ENCODE data around the gene BNC2. TPM values are rescaled to one million over a fixed set of nuclear protein-coding genes. Genes with fewer than 3 reads are reported as not detected.

Gene BNC2
- total RNA-seq, 6 experiments from 2014 or later = 19.0 to 28.7 (median 25.4) TPM

DNA sequence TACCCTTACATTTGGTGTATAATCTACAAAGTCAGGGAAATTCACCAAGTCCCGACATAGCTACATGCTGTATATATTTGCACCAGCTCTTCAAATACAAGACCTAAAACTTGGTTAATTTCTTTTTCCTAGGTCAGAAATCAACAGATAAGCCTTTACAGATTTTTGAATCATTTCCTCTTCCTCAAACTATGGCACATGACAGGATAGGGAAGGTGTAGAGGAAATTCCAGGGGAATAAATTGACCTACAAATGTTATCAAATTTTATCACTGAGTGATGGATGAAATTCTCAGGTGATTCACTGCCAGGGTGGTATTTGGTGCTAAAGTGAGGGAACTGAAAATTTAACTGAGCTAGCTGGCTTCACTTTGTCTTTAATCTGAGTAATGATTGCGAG lies 360.0 kb downstream of the BNC2 start:
- Mint-ChIP-seq H3K4me1 (ENCODE audit: low read depth) (peaks cover 59% of the 10 kb centered on the region), H3K27ac (peak overlapping the region; percentile 56; the same call in 1 of the 2 replicates)

DNA sequence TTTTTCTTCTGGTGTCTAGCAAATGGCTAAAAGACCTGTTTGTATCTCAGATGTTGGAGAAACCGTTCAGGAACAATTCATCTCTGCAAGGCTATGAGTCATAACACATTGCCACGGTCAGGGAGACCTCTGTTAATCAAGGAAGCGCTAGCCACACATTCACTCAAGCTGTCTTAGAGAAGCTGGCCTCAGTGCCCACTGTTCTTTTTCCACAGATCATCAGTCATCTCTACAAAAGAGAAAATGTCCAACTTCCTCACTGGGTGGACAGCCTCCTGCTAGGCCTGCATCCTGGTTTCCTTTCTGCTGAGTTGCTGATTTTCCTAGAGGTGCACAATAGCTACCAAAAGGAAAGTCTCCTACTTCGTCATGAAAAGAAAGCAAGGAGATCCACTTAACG lies 360.5 kb downstream of the BNC2 start:
- peak; percentile 41 for DNase-seq
- Mint-ChIP-seq H3K27ac (peak overlapping the region; percentile 56), H3K27me3 (ENCODE audit: insufficient read depth) (no peaks in the 10 kb centered on the region), H3K4me3 (no peak overlapping the region; the same call in 1 of the 2 replicates), H3K36me3 (ENCODE audit: low read depth) (peaks cover 12% of the 10 kb centered on the region), H3K4me1 (ENCODE audit: low read depth) (peaks cover 59% of the 10 kb centered on the region), H3K9me3 (no peaks in the 10 kb centered on the region)
- TF ChIP-seq, protein P1, sequence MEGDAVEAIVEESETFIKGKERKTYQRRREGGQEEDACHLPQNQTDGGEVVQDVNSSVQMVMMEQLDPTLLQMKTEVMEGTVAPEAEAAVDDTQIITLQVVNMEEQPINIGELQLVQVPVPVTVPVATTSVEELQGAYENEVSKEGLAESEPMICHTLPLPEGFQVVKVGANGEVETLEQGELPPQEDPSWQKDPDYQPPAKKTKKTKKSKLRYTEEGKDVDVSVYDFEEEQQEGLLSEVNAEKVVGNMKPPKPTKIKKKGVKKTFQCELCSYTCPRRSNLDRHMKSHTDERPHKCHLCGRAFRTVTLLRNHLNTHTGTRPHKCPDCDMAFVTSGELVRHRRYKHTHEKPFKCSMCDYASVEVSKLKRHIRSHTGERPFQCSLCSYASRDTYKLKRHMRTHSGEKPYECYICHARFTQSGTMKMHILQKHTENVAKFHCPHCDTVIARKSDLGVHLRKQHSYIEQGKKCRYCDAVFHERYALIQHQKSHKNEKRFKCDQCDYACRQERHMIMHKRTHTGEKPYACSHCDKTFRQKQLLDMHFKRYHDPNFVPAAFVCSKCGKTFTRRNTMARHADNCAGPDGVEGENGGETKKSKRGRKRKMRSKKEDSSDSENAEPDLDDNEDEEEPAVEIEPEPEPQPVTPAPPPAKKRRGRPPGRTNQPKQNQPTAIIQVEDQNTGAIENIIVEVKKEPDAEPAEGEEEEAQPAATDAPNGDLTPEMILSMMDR (IDR thresholded peaks at IDR 0.05) = no peak

More for the DNA sequence above, 360.0 kb downstream of the BNC2 start:
- H3K9me3 Mint-ChIP-seq = no peaks in the 10 kb centered on the region
- no peak for DNase-seq
- no peak overlapping the region for H3K4me3 Mint-ChIP-seq
- peaks cover 12% of the 10 kb centered on the region for H3K36me3 Mint-ChIP-seq (ENCODE audit: low read depth)
- TF ChIP-seq, protein P1 (IDR thresholded peaks at IDR 0.05) = no peak
- no peaks in the 10 kb centered on the region for H3K27me3 Mint-ChIP-seq (ENCODE audit: insufficient read depth)

DNA sequence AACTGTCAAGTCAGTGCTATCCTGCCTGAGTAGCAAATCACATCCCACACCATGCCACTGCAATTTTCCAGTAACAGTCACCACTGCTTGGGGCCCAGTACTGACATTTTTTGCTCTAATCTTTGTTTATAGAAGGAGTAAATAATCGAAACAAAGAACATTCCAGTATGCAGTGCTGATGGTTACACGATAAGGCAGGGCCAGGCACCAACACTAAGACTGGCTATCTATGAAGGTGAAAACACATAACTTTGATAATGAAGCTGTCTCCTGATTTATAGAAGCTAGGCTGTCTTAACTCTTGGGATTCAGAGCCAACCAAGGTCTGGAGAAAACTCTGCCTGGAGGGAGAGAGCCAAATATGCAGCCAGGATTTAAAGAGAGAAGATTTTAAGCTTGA lies 365.3 kb downstream of the BNC2 start:
- peak; percentile 69 for DNase-seq
- Mint-ChIP-seq H3K4me1 (ENCODE audit: low read depth) (peaks cover 80% of the 10 kb centered on the region), H3K27me3 (ENCODE audit: insufficient read depth) (no peaks in the 10 kb centered on the region), H3K36me3 (ENCODE audit: low read depth) (peaks cover 26% of the 10 kb centered on the region), H3K27ac (peak overlapping the region; percentile 84), H3K9me3 (no peaks in the 10 kb centered on the region), H3K4me3 (peak overlapping the region; percentile 63)
- TF ChIP-seq, protein P1 (IDR thresholded peaks at IDR 0.05) = no peak

DNA sequence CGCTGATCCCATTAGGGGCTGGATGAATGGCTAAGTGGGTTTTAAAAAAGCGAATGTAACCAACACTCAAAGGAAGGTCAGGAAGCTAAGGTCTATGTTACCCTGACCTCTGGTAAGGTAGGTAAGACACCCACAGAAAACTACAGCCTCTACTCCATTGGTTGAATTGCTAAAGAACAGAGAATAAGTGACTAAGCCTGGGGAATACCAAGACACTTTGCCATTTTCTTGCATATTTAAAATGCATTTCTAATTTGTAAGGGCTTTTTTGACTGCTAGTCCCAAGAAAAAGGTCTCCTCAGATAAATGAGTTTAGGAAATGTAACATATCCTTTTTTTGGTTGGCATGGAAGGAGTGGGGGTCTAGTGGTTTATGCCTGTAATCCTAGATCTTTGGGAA lies 368.7 kb downstream of the BNC2 start:
- Mint-ChIP-seq H3K4me1 (ENCODE audit: low read depth) (peaks cover 71% of the 10 kb centered on the region), H3K9me3 (no peaks in the 10 kb centered on the region), H3K36me3 (ENCODE audit: low read depth) (peaks cover 14% of the 10 kb centered on the region; the same call in 1 of the 2 replicates), H3K27ac (peak overlapping the region; percentile 59), H3K27me3 (ENCODE audit: insufficient read depth) (peaks cover 2% of the 10 kb centered on the region; the same call in 1 of the 2 replicates), H3K4me3 (peak overlapping the region; percentile 33; the same call in 1 of the 2 replicates)
- TF ChIP-seq, protein P1 (IDR thresholded peaks at IDR 0.05) = no peak
- no peak for DNase-seq

DNA sequence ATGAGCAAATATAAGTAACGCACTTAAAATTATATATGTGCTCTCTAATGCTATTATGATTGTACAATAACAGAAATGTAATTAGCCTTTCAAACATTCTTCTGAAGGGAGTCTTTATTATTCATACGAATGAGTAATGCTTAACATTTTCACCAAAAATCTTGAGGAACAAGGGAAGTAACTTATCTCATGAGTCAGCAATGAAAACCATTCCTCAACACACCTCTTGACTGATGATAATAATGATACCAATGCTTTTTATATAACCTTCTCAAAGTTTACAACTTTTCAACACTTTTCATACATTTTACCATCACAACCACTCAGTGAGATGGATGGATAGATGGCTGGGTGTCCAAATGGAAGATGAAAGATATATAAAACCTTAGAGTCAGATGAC lies 369.3 kb downstream of the BNC2 start:
- TF ChIP-seq, protein P1 (IDR thresholded peaks at IDR 0.05) = no peak
- DNase-seq = peak; percentile 64
- peaks cover 67% of the 10 kb centered on the region for H3K4me1 Mint-ChIP-seq (ENCODE audit: low read depth)
- peaks cover 2% of the 10 kb centered on the region; the same call in 1 of the 2 replicates for H3K27me3 Mint-ChIP-seq (ENCODE audit: insufficient read depth)
- H3K4me3 Mint-ChIP-seq = peak overlapping the region; percentile 46; the same call in 1 of the 2 replicates
- no peaks in the 10 kb centered on the region for H3K9me3 Mint-ChIP-seq
- H3K36me3 Mint-ChIP-seq (ENCODE audit: low read depth) = peaks cover 14% of the 10 kb centered on the region; the same call in 1 of the 2 replicates
- peak overlapping the region; percentile 59 for H3K27ac Mint-ChIP-seq
